Left cardiac atrium (tissue), 4 donors: ENCODE data around the gene TBC1D10A. TPM values are rescaled to one million over a fixed set of nuclear protein-coding genes. Genes with fewer than 3 reads are reported as not detected.

Experiments used
- ATAC-seq, 2 donors: fragments of 200-7000 bp; cut with Tn5 transposase; one replicate each; pipeline ENCODE4 v1.9.1; 2020; ENCODE audit warnings: mild to moderate bottlenecking in 2 of 2, moderate library complexity in 2 of 2
- DNase-seq: peaks from one replicate; pipeline ENCODE4 v3.0.0-alpha.2; 2020
- intact Hi-C, 2 donors: fragments of 100-400 bp; cut with DNase I; formaldehyde crosslinking; loops; one replicate each; pipeline versions ENCODE4 v1.14.1 to v1.15.1; 2022 to 2023
- total RNA-seq, 2 donors: library from RNA; stranded (reverse); fragmentation: NEBNext Ultra II Directional; extraction: Animal tissue kit (Norgen Biotek cat#: 25700); gene quantifications; one replicate each; pipeline ENCODE4 v1.2.1, GENCODE V29; 2021
- donor health status: DM: no; HTN: yes; CAD: no.
- donor health status: DM: no; HTN: yes; CAD: no; lungs with severe emphysema.
- donor health status: DM: yes; HTN: yes; CAD: no.
- donor health status: Dilated cardiomyopathy.

Gene TBC1D10A
- total RNA-seq, 2 donors from 2014 or later, result 11.9 to 12.3 TPM

GRCh38 chr22:30262917-30263741 is 63.6 kb downstream of the TBC1D10A start:
- ATAC-seq, result peak; percentile 47 to 55
- intact Hi-C loops, result loop anchor here (1.0 to 10.0 kb wide), 3 partner anchors 124 to 222 kb away; partner anchors contain the start of gene RNF215 (in 1 of the 2)

GRCh38 chr22:30262112-30262511 is 64.6 kb downstream of the TBC1D10A start:
- DNase-seq (no peak), ATAC-seq (no peak)
- intact Hi-C loops, result loop anchor here (5.0 to 10.0 kb wide), 2 partner anchors 125 to 223 kb away; partner anchors contain the start of gene RNF215 (in 1 of the 2)

More at GRCh38 chr22:30262917-30263741, 63.6 kb downstream of the TBC1D10A start:
- peak; percentile 84 for DNase-seq

DNA sequence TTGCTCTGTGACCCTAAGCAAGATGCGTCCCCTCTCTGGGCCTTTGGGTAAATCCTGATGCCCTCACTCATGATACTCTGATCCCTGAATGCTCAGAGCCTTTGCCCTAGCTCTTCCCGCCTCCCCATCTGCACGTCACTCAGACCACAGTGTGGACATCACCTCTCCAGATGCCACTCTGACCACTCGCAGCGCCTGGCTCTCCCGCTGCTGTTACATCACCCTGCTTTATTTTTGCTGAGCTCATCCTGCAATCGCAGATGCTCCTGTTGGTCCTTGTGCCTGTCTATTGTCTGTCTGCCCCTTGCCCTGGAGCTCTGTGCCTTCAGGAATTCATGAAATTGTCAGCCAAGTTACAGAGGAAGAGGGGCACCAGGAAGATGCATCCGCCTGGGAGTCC is 65.6 kb downstream of the TBC1D10A start:
- intact Hi-C loops, result loop anchor here (5.0 to 10.0 kb wide), 2 partner anchors 126 to 224 kb away; partner anchors contain the start of gene RNF215 (in 1 of the 2)
- DNase-seq (no peak), ATAC-seq (no peak)

DNA sequence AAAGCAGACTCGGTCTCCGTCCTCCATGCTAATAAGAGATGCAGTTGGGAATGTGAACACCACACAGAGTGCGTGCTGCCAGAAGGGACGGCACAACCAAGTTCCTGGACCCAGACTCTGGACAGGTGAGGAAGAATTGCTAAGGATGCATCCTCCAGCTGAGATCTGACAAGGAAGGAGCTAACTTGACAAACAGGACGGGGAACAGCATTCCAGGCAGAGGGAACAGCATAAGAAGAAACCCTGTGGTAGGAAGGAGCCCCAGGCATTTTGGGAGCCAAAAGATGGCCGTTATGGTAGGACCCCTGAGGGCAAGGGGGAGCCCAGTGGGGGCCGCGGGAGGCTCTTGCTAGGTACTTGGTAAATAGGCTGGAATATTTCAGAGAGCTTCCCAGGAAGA is 66.1 kb downstream of the TBC1D10A start:
- DNase-seq (no peak), ATAC-seq (no peak)
- intact Hi-C loops, result loop anchor here (5.0 to 10.0 kb wide), 2 partner anchors 127 to 224 kb away; partner anchors contain the start of gene RNF215 (in 1 of the 2)

DNA sequence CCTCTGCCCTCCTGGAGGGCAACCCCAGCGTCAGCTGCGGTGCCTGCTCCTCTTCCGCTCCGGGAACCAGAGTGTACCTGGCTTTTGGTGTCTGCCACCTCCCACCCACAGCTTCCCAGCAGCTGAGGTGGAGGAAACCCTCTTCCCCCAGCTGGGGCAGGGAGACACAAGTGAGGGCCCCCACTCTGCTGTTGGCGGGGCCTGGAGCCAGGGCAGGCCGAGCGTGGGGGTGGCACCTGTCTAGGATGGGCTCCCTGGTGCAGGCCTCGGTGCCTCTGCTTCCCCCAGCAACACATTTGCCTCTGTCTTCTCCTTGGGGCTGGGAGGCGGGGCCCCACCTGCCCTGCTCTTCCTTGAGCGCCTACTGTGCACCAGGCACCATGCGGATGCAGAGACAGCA is 66.5 kb downstream of the TBC1D10A start:
- intact Hi-C loops, result loop anchor here (5.0 to 10.0 kb wide), 2 partner anchors 127 to 225 kb away; partner anchors contain the start of gene RNF215 (in 1 of the 2)
- DNase-seq (no peak), ATAC-seq (no peak)

DNA sequence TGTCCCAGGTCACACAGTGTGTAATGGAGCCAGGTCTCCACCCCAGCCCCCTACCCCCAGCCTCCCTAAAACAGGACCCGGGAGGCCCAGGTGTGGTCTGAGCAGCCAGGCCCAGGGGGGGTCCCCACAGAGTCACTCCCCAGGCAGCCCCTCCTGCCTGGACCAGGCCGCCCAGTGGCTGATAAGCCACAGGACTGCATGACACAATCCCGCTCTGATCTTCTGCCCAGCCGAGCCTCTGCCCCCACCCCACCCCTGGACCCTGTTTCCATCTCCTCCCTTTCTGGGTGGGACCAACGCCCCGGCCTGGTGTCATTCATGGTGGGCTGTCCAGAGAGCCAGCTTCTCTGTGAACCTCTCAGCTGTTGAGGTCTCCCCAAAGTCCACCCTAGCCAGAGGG is 72.4 kb downstream of the TBC1D10A start:
- no peak for DNase-seq
- no peak for ATAC-seq
- intact Hi-C loops, result loop anchor here in 1 of 2 donors (2.0 kb wide), 1 partner anchor 146 kb away; no protein-coding TSS in a partner anchor

DNA sequence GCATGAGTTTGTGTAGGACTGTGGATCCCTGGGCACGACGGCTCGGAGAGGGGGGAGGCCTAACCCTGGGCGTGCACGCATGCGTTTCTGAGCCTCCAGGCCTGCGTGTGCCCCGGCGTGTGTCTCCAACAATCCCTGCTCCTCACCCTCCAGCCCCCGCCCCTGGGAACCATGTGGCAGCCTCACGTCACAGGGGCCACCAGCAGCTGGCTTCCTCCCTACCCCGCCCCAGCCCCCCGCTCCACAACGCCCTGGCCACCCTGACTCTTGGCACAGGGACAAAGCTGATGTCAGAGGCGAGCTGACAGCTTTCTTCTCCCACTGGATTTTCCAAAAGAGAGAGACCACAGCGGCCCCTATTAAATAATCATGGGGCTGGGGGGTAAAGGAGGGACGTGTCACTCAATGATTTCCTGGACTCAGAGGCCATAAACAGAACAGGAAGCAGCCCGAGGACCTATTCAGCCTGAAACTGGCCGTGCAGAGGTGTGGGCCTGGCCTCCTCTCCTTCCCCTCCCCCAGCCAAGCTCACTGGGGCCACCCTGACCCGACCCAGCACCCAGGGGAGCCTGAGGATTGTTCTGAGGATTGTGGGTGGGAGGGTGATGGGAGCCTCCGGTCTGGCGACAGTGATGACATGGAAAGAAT is 73.4 kb downstream of the TBC1D10A start:
- intact Hi-C loops, result no loop called here
- DNase-seq, result peak; percentile 86
- ATAC-seq, result peak; percentile 37 to 41

DNA sequence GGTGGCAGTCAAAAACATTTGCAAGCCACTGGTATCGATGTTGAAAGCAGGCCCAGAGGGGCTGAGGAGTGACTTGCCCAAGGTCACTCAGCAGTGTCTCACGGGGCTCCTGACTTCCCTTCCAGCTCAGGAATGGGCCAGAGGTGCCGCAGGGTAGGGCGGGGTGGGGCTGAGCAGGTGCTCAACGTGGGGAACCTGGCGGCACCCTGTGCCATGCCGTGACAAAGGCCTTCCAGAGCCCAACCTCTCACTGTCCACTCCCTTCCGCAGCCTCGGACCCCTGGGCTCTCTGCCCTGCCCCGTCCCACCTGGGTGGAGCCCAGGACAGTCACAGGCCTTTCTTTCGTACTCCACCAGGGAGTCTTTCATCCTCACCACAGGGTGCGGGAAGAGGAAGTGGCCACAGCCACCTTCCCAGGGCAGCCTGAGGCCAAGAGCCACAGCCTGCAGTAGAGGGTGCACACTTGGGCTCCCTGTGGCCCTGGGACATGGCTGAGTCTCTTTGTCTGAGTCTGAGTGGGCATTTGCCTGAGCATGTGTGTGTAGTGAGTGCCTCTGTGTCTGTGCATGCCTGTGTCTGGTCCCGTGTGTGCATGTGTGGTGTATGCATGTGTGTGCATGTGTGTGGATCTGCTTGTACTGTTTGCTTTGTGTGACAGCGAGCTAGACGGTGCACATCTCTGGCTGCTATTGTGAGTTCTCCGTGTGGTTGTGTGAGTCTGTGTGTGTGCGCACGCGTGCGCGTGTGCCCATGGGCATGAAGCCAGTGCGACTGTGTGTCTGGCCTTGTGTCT is 74.1 kb downstream of the TBC1D10A start:
- intact Hi-C loops, result no loop called here
- no peak for ATAC-seq
- no peak for DNase-seq

- intact Hi-C loops, result no loop called here
- ATAC-seq (no peak), DNase-seq (peak; percentile 66)
Observed at GRCh38 chr22:30251711-30252110, 75.0 kb downstream of the TBC1D10A start.

DNA sequence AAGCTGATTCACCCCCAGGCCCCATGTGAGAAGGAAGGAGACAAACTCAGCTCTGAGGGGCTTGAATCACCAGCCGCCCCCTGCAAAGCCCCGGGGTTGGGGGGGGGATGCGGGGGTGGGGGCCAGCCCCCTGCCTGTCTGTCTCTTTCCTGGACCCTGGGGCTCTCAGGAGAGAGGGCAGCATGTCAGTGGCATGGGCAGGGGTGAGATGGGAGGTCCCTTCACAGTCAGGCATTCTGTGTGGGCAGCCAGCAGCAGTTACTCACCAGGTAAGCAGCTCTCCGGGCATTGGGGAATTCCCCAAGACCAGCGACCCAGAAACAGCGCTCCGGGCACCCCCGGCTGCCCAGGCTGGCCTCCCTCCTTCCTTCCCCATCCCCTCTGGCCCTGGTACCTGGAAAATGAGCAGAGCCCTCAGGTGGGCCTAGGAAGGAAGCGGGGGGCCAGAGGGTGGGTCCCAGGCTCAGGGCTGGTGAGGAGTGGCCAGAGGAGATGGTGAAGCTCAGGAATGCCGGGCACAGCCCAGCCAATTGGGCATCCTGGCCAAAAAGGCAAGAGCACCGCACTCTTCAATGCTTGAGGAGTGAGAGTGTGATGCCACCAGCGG is 76.0 kb downstream of the TBC1D10A start:
- intact Hi-C loops, result no loop called here
- DNase-seq (no peak), ATAC-seq (peak in 1 of 2 donors; percentile 47)

DNA sequence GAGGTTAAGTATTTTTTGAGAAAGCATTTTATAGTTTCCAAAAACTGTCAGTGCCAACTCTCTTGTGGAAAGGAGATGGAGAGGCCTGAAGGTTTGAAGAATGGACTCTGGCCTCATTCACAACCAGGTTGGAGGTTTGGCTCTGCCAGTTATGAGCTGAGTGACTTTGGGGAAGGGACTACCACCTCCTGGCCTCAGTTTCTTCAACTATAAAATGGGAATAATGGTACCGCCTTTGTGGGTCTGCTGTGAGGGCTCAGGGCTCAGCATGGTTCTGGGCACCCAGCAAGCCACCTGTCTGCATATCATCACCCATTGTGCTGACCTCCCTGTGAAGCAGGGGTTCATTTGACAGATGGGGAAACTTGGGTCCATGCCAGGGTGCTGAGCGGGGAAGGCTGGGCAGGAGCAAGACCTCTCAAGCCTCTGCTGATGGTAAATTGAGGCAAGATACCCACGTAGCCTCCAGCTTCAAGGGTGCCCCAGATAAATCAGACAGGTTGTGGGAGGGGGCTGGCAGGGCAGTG is 76.6 kb downstream of the TBC1D10A start:
- intact Hi-C loops, result no loop called here
- ATAC-seq, result no peak
- no peak for DNase-seq

DNA sequence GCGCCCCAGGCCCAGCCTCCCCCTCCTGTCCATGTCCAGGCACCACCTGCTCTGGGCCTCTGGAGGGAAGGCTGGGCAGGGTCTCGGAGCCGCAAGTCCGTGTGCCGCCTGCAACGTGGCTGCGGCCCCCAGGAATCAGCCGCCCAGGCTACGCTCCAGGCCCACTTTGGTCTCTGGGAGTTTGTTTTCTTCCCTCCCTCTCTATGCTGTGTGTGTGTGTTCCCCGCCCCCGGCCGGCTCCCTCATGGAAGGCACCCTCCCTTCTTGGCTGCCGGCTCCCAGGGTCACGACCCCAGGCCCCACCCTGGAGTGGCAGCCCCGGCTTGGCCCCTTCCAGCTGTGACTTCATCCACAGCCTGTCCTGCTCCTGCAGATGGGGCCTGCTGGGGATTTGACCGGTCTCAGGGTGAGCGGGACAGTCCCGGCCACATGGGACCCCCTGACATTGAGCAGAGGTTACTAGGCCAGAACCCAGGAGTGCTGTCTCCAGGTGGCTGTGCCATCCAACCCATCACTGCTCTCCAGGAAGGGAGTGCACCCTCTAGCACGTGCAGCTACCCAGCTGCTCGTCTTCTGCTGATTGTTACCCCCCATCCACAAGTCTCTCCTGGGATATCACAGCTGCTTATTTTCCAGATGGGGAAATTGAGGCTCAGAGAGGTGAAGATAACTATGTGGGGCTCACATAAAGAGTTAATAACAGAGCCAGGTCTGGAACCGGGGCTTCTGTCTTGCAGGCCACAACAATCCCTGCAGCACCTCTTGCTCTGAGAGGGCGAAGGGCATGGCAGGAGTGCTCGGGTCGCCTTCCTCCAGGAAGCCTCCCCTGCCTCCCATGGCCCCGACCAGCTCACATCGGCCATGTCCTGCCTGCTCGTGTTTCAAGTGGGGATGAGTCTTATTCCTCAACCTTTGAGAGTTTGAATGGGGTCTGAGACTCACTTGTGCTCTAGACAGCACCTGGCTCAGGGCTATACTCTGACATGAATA is 77.4 kb downstream of the TBC1D10A start:
- intact Hi-C loops, result no loop called here
- DNase-seq, result peak; percentile 85
- peak in 1 of 2 donors; percentile 44 for ATAC-seq

- no peak for ATAC-seq
- intact Hi-C loops, result no loop called here
- DNase-seq, result no peak
Observed at GRCh38 chr22:30248484-30248883, 78.3 kb downstream of the TBC1D10A start.

DNA sequence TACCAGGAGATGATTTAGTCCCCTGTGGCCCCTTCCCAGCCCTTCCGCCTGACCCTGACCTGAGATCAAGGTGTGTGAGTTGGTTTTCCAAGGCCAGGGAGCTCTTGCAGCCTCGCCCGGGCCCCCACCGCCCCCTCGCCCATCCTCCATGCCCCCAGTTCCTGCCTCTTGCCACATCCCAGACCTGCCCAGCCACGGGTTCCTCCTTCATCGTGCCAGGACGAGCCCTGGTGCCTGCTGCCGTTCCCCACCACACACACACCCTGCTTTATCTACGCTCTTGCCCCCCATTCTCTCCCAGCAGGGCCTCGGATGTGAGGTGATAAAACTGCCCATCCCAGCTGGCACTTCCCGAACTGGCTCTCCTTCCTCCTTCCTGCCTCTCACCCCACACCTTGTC is 78.8 kb downstream of the TBC1D10A start:
- ATAC-seq (no peak), DNase-seq (no peak)
- intact Hi-C loops, result loop anchor here in 1 of 2 donors (2.0 kb wide), 1 partner anchor 39 kb away; no protein-coding TSS in a partner anchor

DNA sequence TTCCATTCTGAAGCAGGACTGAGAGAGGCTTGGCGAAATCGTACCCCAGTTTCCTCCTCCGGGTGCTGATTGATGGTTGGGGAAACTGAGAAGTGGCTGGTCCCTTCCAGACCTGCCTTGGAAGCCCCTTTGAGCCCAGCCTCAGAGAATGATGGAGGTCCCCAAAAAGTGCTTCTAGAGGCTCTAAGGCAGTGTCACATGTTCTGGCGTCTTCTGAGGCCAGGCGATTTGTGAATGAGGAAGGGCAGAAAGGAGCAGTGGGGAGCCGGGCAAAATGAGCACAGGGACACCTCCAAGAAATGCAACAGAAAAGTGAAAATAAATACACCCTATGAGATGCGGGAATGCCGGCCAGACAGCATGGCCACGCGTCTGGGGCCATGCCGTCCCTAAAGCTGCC is 79.2 kb downstream of the TBC1D10A start:
- DNase-seq (no peak), ATAC-seq (no peak)

GRCh38 chr22:30246814-30247376 is 79.8 kb downstream of the TBC1D10A start:
- intact Hi-C loops, result loop anchor here in 1 of 2 donors (2.0 kb wide), 1 partner anchor 38 kb away; no protein-coding TSS in a partner anchor
- DNase-seq (no peak), ATAC-seq (no peak)

More for the DNA sequence above, 79.2 kb downstream of the TBC1D10A start:
- intact Hi-C loops, result loop anchor here in 1 of 2 donors (2.0 kb wide), 1 partner anchor 39 kb away; no protein-coding TSS in a partner anchor
